Endothelial cell of umbilical vein (primary cell): Measurements from ENCODE around the gene INTS1.

Source experiments
- CTCF ChIP-seq, 2 donors: IDR thresholded peaks; 1 replicate in 1 of 2; 2 replicates in 1 of 2; pipeline ENCODE4 v1.5.1; 2011; ENCODE audit warnings: low read length in 2 of 2, mild to moderate bottlenecking in 2 of 2, moderate library complexity in 2 of 2, control low read depth in 1 of 2, inconsistent platforms in 1 of 2, low read depth in 1 of 2; ENCODE audit not compliant: insufficient read depth in 1 of 2; ENCODE audit errors: extremely low read depth in 1 of 2
- EZH2 ChIP-seq: IDR thresholded peaks from 2 replicates; pipeline ENCODE4 v1.6.1; 2012; ENCODE audit warnings: borderline replicate concordance, low read depth, mild to moderate bottlenecking, moderate library complexity, low read length, inconsistent platforms; ENCODE audit not compliant: severe bottlenecking
- FOS ChIP-seq: IDR thresholded peaks from 2 replicates; pipeline ENCODE4 v1.6.1; 2011; ENCODE audit warnings: mild to moderate bottlenecking, low read length, moderate library complexity, borderline replicate concordance; ENCODE audit not compliant: insufficient read depth
- MAX ChIP-seq: IDR thresholded peaks from 2 replicates; pipeline ENCODE4 v1.6.1; 2011; ENCODE audit not compliant: insufficient read depth, insufficient read length
- MYC ChIP-seq: IDR thresholded peaks from one replicate; pipeline ENCODE4 v1.6.1; 2011; ENCODE audit warnings: mild to moderate bottlenecking, low read depth, low read length
- POLR2A ChIP-seq: IDR thresholded peaks from 2 replicates; pipeline ENCODE4 v1.6.1; 2012; ENCODE audit warnings: low read depth, mild to moderate bottlenecking, control low read depth, low read length
- POLR2AphosphoS5 ChIP-seq: IDR thresholded peaks from 2 replicates; pipeline ENCODE4 v1.6.1; 2012; ENCODE audit warnings: low read depth, mild to moderate bottlenecking, control low read depth, low read length, moderate library complexity; ENCODE audit not compliant: insufficient read depth

- TF ChIP-seq CTCF (IDR thresholded peaks at IDR 0.05; ENCODE audit: extremely low read depth in 1 of 2, insufficient read depth in 1 of 2, low read depth in 1 of 2, low read length in 2 of 2) (no peak), POLR2A (no peak), MYC (no peak), POLR2AphosphoS5 (no peak), MAX (no peak), EZH2 (no peak), FOS (no peak)
These were observed 44.0 kb downstream of the INTS1 start for GRCh38 chr7:1459920-1460820.
